Activated T-cell treated with anti-CD3 and anti-CD28 coated beads, Interleukin-2, amount 50 U/mL, for 4 hours (primary cell): ENCODE results near the gene ACVR1. TPM values are rescaled to one million over a fixed set of nuclear protein-coding genes. Genes with fewer than 3 reads are reported as not detected.
"Not testable (repeated sequence)": the region's sequence is repeated elsewhere in the genome, so short reads cannot be mapped to it uniquely, and the experiment has no call there.

Experiments used
- ATAC-seq, 2 donors: fragments of 200-7000 bp; cut with Tn5 transposase; one replicate each; pipeline ENCODE4 v1.10.0; 2021
- DNase-seq: peaks from one replicate; pipeline ENCODE4 v3.0.0-alpha.2; 2020
- H3K27me3 Mint-ChIP-seq: one replicate; pipeline ENCODE4 v1.8.0; 2021; ENCODE audit warnings: low read depth, mixed read lengths
- H3K36me3 Mint-ChIP-seq: one replicate; pipeline ENCODE4 v1.8.0; 2022; ENCODE audit warnings: mixed read lengths; ENCODE audit not compliant: insufficient read depth
- H3K4me1 Mint-ChIP-seq: one replicate; pipeline ENCODE4 v1.8.0; 2021; ENCODE audit warnings: low read depth, mixed read lengths
- H3K4me3 Mint-ChIP-seq: one replicate; pipeline ENCODE4 v1.8.0; 2021; ENCODE audit warnings: mild to moderate bottlenecking, moderate library complexity, mixed read lengths
- H3K9me3 Mint-ChIP-seq: one replicate; pipeline ENCODE4 v1.8.0; 2021; ENCODE audit warnings: mixed read lengths
- total RNA-seq, 3 donors: library from RNA; stranded (reverse); gene quantifications; one replicate each; pipeline ENCODE4 v1.2.1, GENCODE V29; 2021

The ACVR1 gene
- total RNA-seq, 3 donors from 2014 or later: 11.5 to 14.1 (median 13.2) TPM

- DNase-seq (no peak), ATAC-seq (no peak)
- no peaks in the 10 kb centered on the region for H3K36me3 Mint-ChIP-seq
- peaks cover 4% of the 10 kb centered on the region for H3K9me3 Mint-ChIP-seq
- H3K27me3 Mint-ChIP-seq: no peaks in the 10 kb centered on the region
- no peak overlapping the region for H3K4me3 Mint-ChIP-seq
- peaks cover 63% of the 10 kb centered on the region for H3K4me1 Mint-ChIP-seq
These were observed 24.6 kb upstream of the ACVR1 start for GRCh38 chr2:157900684-157901083.

GRCh38 chr2:157900203-157900602, 24.1 kb upstream of the ACVR1 start:
- no peak for ATAC-seq
- no peak for DNase-seq
- H3K4me3 Mint-ChIP-seq: no peak overlapping the region
- H3K9me3 Mint-ChIP-seq: peaks cover 4% of the 10 kb centered on the region
- H3K27me3 Mint-ChIP-seq: no peaks in the 10 kb centered on the region
- H3K36me3 Mint-ChIP-seq: no peaks in the 10 kb centered on the region
- H3K4me1 Mint-ChIP-seq: peaks cover 68% of the 10 kb centered on the region

- Mint-ChIP-seq H3K9me3 (peaks cover 4% of the 10 kb centered on the region), H3K4me1 (peaks cover 75% of the 10 kb centered on the region), H3K36me3 (no peaks in the 10 kb centered on the region), H3K27me3 (no peaks in the 10 kb centered on the region), H3K4me3 (peak overlapping the region; percentile 76)
- ATAC-seq: peak; percentile 59 to 61
- no peak for DNase-seq
These were observed 23.2 kb upstream of the ACVR1 start for GRCh38 chr2:157899125-157899839.

DNA sequence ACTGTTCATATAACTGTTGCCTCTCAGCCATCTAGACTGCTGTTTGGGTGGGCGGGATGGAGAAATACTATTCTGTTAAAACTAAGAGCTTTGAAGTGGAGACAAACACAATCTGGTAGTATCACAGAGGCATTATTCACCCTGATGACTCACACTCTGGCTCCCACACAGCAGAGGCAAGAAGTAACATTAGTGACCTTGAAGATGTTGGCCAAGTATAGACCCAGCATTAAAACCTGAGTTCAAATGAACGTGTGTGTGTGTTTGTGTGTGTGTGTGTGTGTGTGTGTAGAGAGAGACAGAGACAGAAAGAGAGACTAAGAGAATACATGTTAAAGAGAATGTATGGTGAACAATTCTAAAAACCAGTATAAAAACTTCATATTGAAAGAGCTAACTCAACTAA, 22.5 kb upstream of the ACVR1 start:
- DNase-seq: peak; percentile 57
- peak overlapping the region; percentile 76 for H3K4me3 Mint-ChIP-seq

GRCh38 chr2:157897106-157897971, 21.2 kb upstream of the ACVR1 start:
- DNase-seq: peak; percentile 10
- Mint-ChIP-seq H3K4me3 (peak overlapping the region; percentile 76), H3K4me1 (peaks cover 86% of the 10 kb centered on the region), H3K9me3 (peaks cover 4% of the 10 kb centered on the region), H3K27me3 (no peaks in the 10 kb centered on the region), H3K36me3 (no peaks in the 10 kb centered on the region)
- peak; percentile 25 to 29 for ATAC-seq

More for the DNA sequence above, 22.5 kb upstream of the ACVR1 start:
- no peaks in the 10 kb centered on the region for H3K36me3 Mint-ChIP-seq
- peak; percentile 71 to 80 for ATAC-seq
- peaks cover 82% of the 10 kb centered on the region for H3K4me1 Mint-ChIP-seq
- H3K9me3 Mint-ChIP-seq: peaks cover 4% of the 10 kb centered on the region
- no peaks in the 10 kb centered on the region for H3K27me3 Mint-ChIP-seq

- Mint-ChIP-seq H3K9me3 (peaks cover 4% of the 10 kb centered on the region), H3K27me3 (no peaks in the 10 kb centered on the region), H3K4me1 (peaks cover 90% of the 10 kb centered on the region), H3K36me3 (no peaks in the 10 kb centered on the region), H3K4me3 (no peak overlapping the region)
- peak; percentile 11 for DNase-seq
- ATAC-seq: peak in 1 of 2 donors; percentile 7
These were observed 19.4 kb upstream of the ACVR1 start for GRCh38 chr2:157895531-157895930.

- Mint-ChIP-seq H3K36me3 (no peaks in the 10 kb centered on the region), H3K4me3 (no peak overlapping the region), H3K27me3 (no peaks in the 10 kb centered on the region), H3K9me3 (peaks cover 4% of the 10 kb centered on the region), H3K4me1 (peaks cover 88% of the 10 kb centered on the region)
- no peak for DNase-seq
- ATAC-seq: no peak
These were observed 18.7 kb upstream of the ACVR1 start for GRCh38 chr2:157894694-157895435.

- H3K27me3 Mint-ChIP-seq: no peaks in the 10 kb centered on the region
- DNase-seq (no peak), ATAC-seq (no peak)
- no peaks in the 10 kb centered on the region for H3K36me3 Mint-ChIP-seq
- H3K4me1 Mint-ChIP-seq: peaks cover 77% of the 10 kb centered on the region
- H3K9me3 Mint-ChIP-seq: peaks cover 4% of the 10 kb centered on the region
- H3K4me3 Mint-ChIP-seq: no peak overlapping the region
These were observed 17.5 kb upstream of the ACVR1 start for GRCh38 chr2:157893611-157894010.

GRCh38 chr2:157891643-157892041, 15.5 kb upstream of the ACVR1 start:
- ATAC-seq: no peak
- peaks cover 4% of the 10 kb centered on the region for H3K36me3 Mint-ChIP-seq
- peaks cover 62% of the 10 kb centered on the region for H3K4me1 Mint-ChIP-seq

DNA sequence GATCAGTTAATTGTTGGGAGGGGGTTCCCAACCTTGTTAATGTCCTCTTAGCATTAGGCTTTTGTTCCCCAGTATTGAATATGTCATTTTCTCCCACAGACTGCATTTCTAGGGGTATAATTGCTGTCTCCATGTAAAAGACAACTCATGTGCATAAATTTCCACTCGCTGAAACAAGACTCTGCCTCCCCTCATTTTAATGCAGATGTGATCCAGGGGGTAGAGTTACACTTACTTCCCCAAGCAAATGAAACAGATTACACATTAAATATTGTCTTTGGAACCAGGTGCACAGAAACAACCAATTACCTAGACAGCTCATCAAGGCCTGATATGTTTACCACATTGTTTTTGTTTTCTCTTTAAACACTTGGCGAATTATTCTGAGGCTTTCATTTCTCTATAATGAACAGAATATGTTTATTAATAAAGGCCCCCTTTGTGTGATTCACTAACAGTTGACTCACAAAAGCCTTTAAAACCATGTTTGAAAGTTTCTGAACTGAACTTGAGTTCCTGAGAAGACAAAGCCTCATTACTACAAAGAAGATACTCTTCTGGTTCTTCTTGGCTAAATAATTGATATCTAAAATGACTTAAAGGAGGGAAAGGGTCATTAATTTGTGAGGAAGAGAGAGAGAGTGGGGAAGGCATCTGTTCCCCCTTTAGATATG, 15.0 kb upstream of the ACVR1 start:
- H3K27me3 Mint-ChIP-seq: no peaks in the 10 kb centered on the region
- ATAC-seq (peak; percentile 54 to 69), DNase-seq (no peak)
- H3K9me3 Mint-ChIP-seq: no peaks in the 10 kb centered on the region
- peaks cover 4% of the 10 kb centered on the region for H3K36me3 Mint-ChIP-seq
- peaks cover 57% of the 10 kb centered on the region for H3K4me1 Mint-ChIP-seq
- H3K4me3 Mint-ChIP-seq: peak overlapping the region; percentile 22

More at GRCh38 chr2:157891643-157892041, 15.5 kb upstream of the ACVR1 start:
- Mint-ChIP-seq H3K9me3 (no peaks in the 10 kb centered on the region), H3K27me3 (no peaks in the 10 kb centered on the region), H3K4me3 (no peak overlapping the region)
- no peak for DNase-seq

DNA sequence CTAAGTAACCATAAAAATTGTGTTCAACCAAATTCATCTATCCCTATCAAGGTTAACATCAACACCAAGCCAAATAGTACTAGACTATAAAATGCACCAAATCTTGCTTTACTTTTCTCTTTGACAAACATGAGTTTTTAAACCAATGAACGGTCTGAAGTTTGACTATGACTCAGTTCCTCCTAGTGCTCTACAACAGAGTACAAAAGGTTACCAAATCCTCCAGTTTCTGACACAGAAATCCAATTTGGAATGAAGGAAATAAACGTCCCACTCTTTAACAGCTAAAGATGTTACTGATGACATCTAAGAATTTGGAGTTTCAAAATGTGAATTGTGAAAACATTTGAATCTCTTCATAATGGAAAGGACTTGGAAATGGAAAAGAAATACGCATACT, 11.8 kb upstream of the ACVR1 start:
- H3K4me3 Mint-ChIP-seq: no peak overlapping the region
- ATAC-seq (no peak), DNase-seq (no peak)
- H3K36me3 Mint-ChIP-seq: peaks cover 4% of the 10 kb centered on the region
- peaks cover 31% of the 10 kb centered on the region for H3K4me1 Mint-ChIP-seq
- H3K9me3 Mint-ChIP-seq: no peaks in the 10 kb centered on the region
- no peaks in the 10 kb centered on the region for H3K27me3 Mint-ChIP-seq

DNA sequence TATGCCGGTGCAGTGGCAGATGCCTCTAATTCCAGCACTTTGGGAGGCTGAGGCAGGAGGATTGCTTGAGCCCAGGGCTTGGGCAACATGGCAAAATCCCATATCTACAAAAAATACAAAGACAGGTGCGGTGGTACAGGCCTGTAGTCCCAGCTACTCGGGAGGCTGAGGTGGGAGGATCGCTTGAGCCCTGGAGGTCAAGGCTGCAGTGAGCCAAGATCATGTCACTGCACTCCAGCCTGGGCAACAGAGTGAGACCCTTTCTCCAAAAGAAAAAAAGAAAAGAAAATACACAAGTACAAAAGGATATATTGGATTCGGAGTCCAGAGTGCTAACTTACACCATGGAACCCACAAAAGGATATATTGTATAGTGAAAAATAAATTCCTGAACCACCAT, 8.4 kb upstream of the ACVR1 start:
- not testable (repeated sequence) for H3K36me3 Mint-ChIP-seq, H3K4me1 Mint-ChIP-seq

DNA sequence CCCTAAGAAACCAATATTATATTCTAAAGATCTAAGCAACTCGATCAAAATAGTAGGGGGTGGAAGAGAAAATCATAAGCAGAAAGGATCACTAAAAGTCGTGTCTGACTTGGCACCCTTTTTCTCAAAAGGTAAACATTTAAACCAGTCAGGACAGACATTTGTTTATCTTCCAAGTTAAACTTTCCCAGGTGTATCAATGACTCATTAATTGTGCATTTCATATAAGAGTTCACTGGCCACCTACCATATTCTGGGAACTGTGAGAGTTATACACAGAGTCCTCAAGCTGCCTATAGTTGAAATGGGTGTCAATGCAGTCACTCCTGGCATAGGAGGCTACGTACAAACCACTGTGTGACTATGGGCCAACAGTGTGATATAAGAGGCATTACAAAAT, 4.8 kb upstream of the ACVR1 start:
- Mint-ChIP-seq H3K4me3 (no peak overlapping the region), H3K27me3 (no peaks in the 10 kb centered on the region), H3K4me1 (peaks cover 21% of the 10 kb centered on the region), H3K36me3 (no peaks in the 10 kb centered on the region), H3K9me3 (no peaks in the 10 kb centered on the region)
- no peak for ATAC-seq
- no peak for DNase-seq

More for the DNA sequence above, 8.4 kb upstream of the ACVR1 start:
- ATAC-seq, DNase-seq, H3K9me3 Mint-ChIP-seq, H3K27me3 Mint-ChIP-seq, H3K4me3 Mint-ChIP-seq: not testable (repeated sequence)
